ENCODE data around the gene PRSS16.

PRSS16 gene

DNA sequence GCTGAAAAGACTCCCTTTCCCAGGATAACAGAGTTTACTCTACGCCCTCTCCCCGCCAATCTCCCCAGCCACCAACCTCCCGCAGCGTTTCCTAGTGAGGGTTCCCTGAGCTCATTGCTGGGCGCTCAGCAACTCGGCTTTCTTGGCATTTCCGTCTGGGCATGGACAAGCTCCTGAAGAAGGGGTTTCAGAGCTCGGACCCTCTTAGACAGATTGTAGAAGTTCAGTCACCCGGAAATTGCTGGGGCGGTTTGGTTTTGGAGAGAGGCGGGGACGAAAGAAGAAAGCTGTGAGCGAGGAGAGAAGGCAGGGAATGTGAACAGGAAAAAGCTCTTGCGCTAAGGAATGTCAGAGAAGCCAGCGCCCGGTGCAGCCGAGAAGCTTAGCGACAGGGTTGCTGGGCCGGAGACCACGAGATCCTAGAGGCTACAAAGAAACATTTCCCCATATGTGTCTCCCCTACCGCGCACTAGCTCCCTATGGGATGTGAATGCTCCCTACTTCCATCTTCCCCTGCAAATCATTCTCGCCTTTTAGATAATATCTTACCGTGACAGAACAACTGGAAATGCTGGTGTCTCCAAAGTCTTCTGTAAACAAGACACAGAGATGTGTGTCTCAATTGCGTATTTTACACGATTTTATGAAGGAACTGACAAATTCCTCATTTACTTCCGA lies 48.7 kb downstream of the PRSS16 start:
- TF ChIP-seq, protein P1, sequence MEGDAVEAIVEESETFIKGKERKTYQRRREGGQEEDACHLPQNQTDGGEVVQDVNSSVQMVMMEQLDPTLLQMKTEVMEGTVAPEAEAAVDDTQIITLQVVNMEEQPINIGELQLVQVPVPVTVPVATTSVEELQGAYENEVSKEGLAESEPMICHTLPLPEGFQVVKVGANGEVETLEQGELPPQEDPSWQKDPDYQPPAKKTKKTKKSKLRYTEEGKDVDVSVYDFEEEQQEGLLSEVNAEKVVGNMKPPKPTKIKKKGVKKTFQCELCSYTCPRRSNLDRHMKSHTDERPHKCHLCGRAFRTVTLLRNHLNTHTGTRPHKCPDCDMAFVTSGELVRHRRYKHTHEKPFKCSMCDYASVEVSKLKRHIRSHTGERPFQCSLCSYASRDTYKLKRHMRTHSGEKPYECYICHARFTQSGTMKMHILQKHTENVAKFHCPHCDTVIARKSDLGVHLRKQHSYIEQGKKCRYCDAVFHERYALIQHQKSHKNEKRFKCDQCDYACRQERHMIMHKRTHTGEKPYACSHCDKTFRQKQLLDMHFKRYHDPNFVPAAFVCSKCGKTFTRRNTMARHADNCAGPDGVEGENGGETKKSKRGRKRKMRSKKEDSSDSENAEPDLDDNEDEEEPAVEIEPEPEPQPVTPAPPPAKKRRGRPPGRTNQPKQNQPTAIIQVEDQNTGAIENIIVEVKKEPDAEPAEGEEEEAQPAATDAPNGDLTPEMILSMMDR (IDR thresholded peaks at IDR 0.05; ENCODE audit: low read depth, low read length): no peak
- DNase-seq (ENCODE audit: extremely low read depth, low read depth): no peak

DNA sequence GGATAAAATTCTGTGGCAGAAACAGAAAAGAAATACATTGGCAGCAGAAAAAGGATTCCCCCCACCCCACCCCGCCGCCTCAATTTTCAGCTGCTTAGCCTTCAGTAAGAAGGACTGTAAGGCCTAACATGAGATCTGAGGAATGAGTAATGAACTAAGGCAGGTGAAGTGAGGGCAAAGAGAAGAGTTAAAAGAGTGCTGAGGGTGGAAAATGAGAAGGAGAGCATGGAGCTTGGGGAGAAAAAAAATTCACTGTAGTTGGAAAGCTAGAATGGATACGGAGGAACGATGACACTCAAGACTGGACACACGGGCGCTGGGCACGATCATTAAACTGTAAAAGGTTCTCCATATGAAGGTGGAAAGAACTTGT lies 50.0 kb downstream of the PRSS16 start:
- no peak for DNase-seq (ENCODE audit: extremely low read depth, low read depth)
- TF ChIP-seq, protein P1 (IDR thresholded peaks at IDR 0.05; ENCODE audit: low read depth, low read length): no peak

DNA sequence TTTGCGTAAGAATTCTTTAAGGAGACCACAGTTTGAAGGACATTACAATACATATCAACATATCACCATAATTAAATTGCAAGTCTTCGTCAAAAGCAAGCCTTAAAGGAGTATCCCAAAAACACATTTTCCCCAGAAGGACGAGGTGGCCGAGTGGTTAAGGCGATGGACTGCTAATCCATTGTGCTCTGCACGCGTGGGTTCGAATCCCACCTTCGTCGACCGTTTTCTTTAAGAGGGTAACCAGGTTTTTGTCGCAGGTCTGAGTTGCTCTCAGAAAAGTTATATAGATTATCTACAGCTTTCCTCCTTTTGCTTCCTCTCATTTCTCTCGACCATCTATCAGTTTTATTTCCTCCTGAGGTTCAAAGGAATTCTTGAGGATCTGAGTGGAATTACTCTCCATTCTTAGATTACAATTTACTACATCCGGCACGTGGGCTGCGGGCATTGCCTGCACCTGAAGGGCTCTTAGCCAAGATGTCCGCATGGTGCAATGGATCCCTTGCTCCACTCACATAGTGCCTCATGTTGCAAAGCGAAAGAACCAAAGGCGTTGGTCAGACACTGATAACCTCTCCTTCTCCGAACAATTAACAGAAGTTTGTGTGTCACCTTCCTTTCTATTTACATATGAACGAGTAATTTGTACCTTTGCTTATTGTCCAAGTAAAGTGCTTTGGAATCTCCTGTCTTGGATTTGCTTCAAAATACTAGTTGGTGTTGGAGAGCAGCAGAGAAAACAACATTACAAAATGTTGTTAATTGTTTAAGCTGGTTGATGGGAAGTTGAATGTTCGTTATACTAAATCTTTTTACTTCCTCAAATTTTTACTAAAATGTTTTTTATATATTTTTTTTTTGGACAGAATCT lies 50.6 kb downstream of the PRSS16 start:
- TF ChIP-seq, protein P1 (IDR thresholded peaks at IDR 0.05; ENCODE audit: low read depth, low read length): no peak
- no peak for DNase-seq (ENCODE audit: extremely low read depth, low read depth)

DNA sequence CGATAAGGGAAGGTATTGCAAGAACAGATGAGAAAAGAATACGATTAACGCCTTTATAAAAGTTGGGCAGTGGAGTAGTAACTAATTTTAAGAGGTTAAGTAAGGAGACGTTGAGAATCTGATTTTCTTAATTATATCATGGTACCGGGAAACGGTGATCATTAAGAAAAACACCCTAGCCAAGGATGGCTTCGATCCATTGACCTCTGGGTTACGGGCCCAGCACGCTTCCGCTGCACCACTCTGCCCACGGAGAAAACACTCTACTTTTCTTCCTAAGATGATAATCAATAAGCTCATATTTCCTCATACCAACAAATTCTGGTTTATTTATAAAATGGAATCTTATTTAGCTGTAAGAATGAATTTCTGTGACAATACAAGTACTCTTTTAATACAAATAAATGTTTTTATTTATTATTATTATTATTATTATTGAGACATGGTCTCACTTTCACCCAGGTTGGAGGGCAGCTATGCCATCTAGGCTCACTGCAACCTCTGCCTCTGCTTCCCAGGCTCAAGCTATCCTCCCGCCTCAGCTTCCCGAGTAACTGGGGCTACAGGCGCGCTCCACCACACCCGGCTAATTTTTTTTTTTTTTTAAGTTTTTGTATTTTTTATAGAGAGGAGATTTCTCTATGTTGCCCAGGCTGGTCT lies 56.2 kb downstream of the PRSS16 start:
- DNase-seq (ENCODE audit: extremely low read depth, low read depth): no peak
- TF ChIP-seq, protein P1 (IDR thresholded peaks at IDR 0.05; ENCODE audit: low read depth, low read length): no peak

Data from AG09319 (cell line).